Stimulated activated CD8-positive, alpha-beta memory T cell treated with anti-CD3 and anti-CD28 coated beads, Interleukin-4, amount 100 ng/mL, for 24 hours (primary cell): ENCODE measurements around the gene SLC13A5.
"Not testable (repeated sequence)": the region's sequence is repeated elsewhere in the genome, so short reads cannot be mapped to it uniquely, and the experiment has no call there.

Source experiments
- DNase-seq: peaks from one replicate; pipeline ENCODE4 v3.0.0-alpha.2; 2020; ENCODE audit warnings: low read depth

The SLC13A5 gene

GRCh38 chr17:6711081-6711674, 2.0 kb downstream of the SLC13A5 start:
- no peak for DNase-seq

- DNase-seq, result no peak
Measured at GRCh38 chr17:6710317-6710716, 2.9 kb downstream of the SLC13A5 start.

- no peak for DNase-seq
Measured at GRCh38 chr17:6708357-6708961, 4.7 kb downstream of the SLC13A5 start.

GRCh38 chr17:6706996-6707395, 6.2 kb downstream of the SLC13A5 start:
- no peak for DNase-seq

GRCh38 chr17:6706499-6706898, 6.7 kb downstream of the SLC13A5 start:
- DNase-seq, result no peak

GRCh38 chr17:6704470-6705052, 8.6 kb downstream of the SLC13A5 start:
- DNase-seq, result no peak

GRCh38 chr17:6703751-6704150, 9.4 kb downstream of the SLC13A5 start:
- DNase-seq, result no peak

- no peak for DNase-seq
Measured at GRCh38 chr17:6702567-6703215, 10.5 kb downstream of the SLC13A5 start.

- DNase-seq, result peak; percentile 35
Measured at GRCh38 chr17:6701719-6702118, 11.4 kb downstream of the SLC13A5 start.

- no peak for DNase-seq
Measured at GRCh38 chr17:6700948-6701307, 12.2 kb downstream of the SLC13A5 start.

GRCh38 chr17:6699997-6700947, 12.9 kb downstream of the SLC13A5 start:
- no peak for DNase-seq

- no peak for DNase-seq
Measured at GRCh38 chr17:6698004-6698403, 15.2 kb downstream of the SLC13A5 start.

GRCh38 chr17:6696906-6697305, 16.3 kb downstream of the SLC13A5 start:
- DNase-seq, result no peak

GRCh38 chr17:6695565-6695964, 17.6 kb downstream of the SLC13A5 start:
- DNase-seq, result no peak

- no peak for DNase-seq
Measured at GRCh38 chr17:6695051-6695450, 18.1 kb downstream of the SLC13A5 start.

- DNase-seq, result not testable (repeated sequence)
Measured at GRCh38 chr17:6691958-6692357, 21.2 kb downstream of the SLC13A5 start.

GRCh38 chr17:6691546-6691945, 21.6 kb downstream of the SLC13A5 start:
- DNase-seq, result no peak

GRCh38 chr17:6690641-6691040, 22.5 kb downstream of the SLC13A5 start:
- DNase-seq, result no peak

- no peak for DNase-seq
Measured at GRCh38 chr17:6688944-6689343, 24.2 kb downstream of the SLC13A5 start.

GRCh38 chr17:6686026-6686425, 27.1 kb downstream of the SLC13A5 start:
- no peak for DNase-seq

- DNase-seq, result no peak
Measured at GRCh38 chr17:6684881-6685767, 28.0 kb downstream of the SLC13A5 start.
